Tibial nerve (tissue), 4 donors: ENCODE data around the gene FBLN7. TPM values are rescaled to one million over a fixed set of nuclear protein-coding genes. Genes with fewer than 3 reads are reported as not detected.

Experiments
- DNase-seq, 2 donors: peaks; one replicate each; pipeline ENCODE4 v3.0.0-alpha.2; 2019; ENCODE audit warnings: low spot score in 2 of 2
- H3K27ac ChIP-seq, 4 donors: fragments of 200-600 bp; sonication (generic) in 3 of 4; one replicate each; pipeline ENCODE4 v1.5.1; 2017 to 2019; ENCODE audit warnings: mild to moderate bottlenecking in 1 of 4
- H3K27me3 ChIP-seq, 2 donors: fragments of 200-600 bp; sonication (generic) in 1 of 2; one replicate each; pipeline versions ENCODE4 v1.5.1 to v1.6.0; 2017 to 2019
- H3K36me3 ChIP-seq, 3 donors: fragments of 200-600 bp; sonication (generic); one replicate each; pipeline ENCODE4 v1.5.1; 2018 to 2019
- H3K4me1 ChIP-seq, 4 donors: fragments of 200-600 bp; sonication (generic) in 3 of 4; one replicate each; pipeline ENCODE4 v1.5.1; 2017 to 2019
- H3K4me3 ChIP-seq, 4 donors: fragments of 200-600 bp; sonication (generic) in 3 of 4; one replicate each; pipeline ENCODE4 v1.5.1; 2017 to 2019; ENCODE audit warnings: mild to moderate bottlenecking in 1 of 4, moderate library complexity in 1 of 4
- H3K9me3 ChIP-seq, 4 donors: fragments of 200-600 bp; sonication (generic) in 3 of 4; one replicate each; pipeline ENCODE4 v1.5.1; 2017 to 2019
- EP300 ChIP-seq, 2 donors: sonication (generic); formaldehyde crosslinking; IDR thresholded peaks; one replicate each; pipeline ENCODE4 v1.6.1; 2017; ENCODE audit warnings: antibody characterized with exemption in 2 of 2, mild to moderate bottlenecking in 1 of 2
- POLR2A ChIP-seq, 2 donors: fragments of 450-650 bp; IDR thresholded peaks; one replicate each; pipeline ENCODE4 v1.6.1; 2017; ENCODE audit warnings: antibody characterized with exemption in 2 of 2, mild to moderate bottlenecking in 2 of 2, moderate library complexity in 2 of 2
- WGBS, 2 donors: methylation state at CpG; one replicate each; pipeline ENCODE4 v1.1.5; 2018; 5-methylcytosine and 5-hydroxymethylcytosine counted together
- total RNA-seq, 4 donors: library from RNA; depleted of rRNA; stranded (reverse); fragments of >200 nt; gene quantifications; one replicate each; pipeline ENCODE4 v1.1.0, GENCODE V29; 2016
- TF ChIP-seq, protein P1 (sequence below), 5 experiments: fragments of 200-600 bp in 3 of 5; fragments of 450-650 bp in 2 of 5; sonication (generic) in 3 of 5; IDR thresholded peaks; one replicate each; pipeline ENCODE4 v1.5.1; 2016 to 2019; ENCODE audit warnings: antibody characterized with exemption in 5 of 5, mild to moderate bottlenecking in 3 of 5, moderate library complexity in 2 of 5

The FBLN7 gene
- total RNA-seq, 4 donors from 2014 or later = 0.60 to 3.9 (median 2.6) TPM

DNA sequence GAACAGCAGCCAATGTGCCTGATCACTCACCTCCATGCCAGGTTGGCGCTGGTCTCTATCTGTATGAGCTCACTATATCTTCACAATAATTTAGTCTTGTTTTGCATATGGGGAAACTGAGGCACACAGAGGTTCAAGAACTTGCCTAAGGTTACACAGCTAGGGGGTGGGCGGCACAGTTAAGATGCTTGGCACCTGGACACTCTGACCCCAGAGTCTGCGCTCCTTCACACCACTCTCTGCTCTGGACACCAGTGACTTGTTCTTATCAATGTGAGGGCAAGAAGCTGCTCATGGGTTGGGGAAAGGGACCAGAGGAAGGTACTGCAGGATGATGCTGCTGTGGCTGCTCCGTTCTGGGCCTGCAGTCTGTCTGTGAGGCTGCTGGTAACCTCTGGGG, 27.1 kb downstream of the FBLN7 start:
- TF ChIP-seq EP300 (IDR thresholded peaks at IDR 0.05) = no peak
- TF ChIP-seq POLR2A (IDR thresholded peaks at IDR 0.05) = no peak
- TF ChIP-seq, protein P1, sequence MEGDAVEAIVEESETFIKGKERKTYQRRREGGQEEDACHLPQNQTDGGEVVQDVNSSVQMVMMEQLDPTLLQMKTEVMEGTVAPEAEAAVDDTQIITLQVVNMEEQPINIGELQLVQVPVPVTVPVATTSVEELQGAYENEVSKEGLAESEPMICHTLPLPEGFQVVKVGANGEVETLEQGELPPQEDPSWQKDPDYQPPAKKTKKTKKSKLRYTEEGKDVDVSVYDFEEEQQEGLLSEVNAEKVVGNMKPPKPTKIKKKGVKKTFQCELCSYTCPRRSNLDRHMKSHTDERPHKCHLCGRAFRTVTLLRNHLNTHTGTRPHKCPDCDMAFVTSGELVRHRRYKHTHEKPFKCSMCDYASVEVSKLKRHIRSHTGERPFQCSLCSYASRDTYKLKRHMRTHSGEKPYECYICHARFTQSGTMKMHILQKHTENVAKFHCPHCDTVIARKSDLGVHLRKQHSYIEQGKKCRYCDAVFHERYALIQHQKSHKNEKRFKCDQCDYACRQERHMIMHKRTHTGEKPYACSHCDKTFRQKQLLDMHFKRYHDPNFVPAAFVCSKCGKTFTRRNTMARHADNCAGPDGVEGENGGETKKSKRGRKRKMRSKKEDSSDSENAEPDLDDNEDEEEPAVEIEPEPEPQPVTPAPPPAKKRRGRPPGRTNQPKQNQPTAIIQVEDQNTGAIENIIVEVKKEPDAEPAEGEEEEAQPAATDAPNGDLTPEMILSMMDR (IDR thresholded peaks at IDR 0.05) = no peak
- 93 to 99% methylated on average over 4 of the region's 4 CpGs for WGBS, 2 donors
- no peaks in the 10 kb centered on the region for H3K27me3 ChIP-seq
- no peaks in the 10 kb centered on the region for H3K9me3 ChIP-seq
- no peak for DNase-seq
- no peaks in the 10 kb centered on the region for H3K4me1 ChIP-seq
- H3K36me3 ChIP-seq = no peaks in the 10 kb centered on the region
- H3K4me3 ChIP-seq = no peak overlapping the region
- H3K27ac ChIP-seq = no peak overlapping the region

DNA sequence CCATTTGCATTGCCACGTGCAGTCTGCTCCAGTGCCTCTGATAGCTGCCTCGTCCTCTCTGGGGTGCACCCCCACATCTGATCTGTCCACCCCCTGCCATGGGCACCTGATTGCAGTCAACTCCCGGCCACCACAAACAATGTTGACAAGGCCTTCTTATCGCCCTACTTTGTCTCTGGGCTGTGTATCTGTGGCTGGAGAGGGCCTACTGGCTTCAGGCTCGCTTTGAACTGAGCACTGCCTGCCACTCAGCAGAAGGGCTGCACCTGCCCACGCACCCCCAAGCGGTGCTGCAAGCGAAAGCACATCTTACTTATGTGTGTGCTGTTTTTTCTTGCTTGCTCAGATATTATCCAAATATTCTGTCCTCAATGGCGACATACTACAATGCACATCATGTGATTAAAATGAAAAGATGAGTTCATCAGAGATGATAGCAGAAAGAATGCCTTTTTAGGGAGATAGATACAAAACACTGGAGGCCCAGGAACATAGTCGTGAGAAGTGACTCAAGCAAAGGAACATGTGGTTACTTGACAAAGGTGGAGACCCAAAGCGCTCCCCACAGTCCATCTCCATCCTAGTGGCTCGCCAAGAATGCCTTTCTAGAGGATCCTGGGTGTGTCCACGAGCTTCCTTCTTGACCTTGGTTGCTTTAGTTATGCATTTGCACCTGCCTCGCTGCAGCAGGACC, 28.8 kb downstream of the FBLN7 start:
- H3K4me3 ChIP-seq = no peak overlapping the region
- DNase-seq = no peak
- WGBS, 2 donors = 86 to 89% methylated on average over 14 of the region's 14 CpGs
- no peaks in the 10 kb centered on the region for H3K36me3 ChIP-seq
- H3K27ac ChIP-seq = no peak overlapping the region
- no peaks in the 10 kb centered on the region for H3K9me3 ChIP-seq
- H3K4me1 ChIP-seq = no peaks in the 10 kb centered on the region
- H3K27me3 ChIP-seq = no peaks in the 10 kb centered on the region
- TF ChIP-seq POLR2A (IDR thresholded peaks at IDR 0.05) (no peak), EP300 (IDR thresholded peaks at IDR 0.05) (no peak)
- TF ChIP-seq, protein P1 (IDR thresholded peaks at IDR 0.05) = no peak

DNA sequence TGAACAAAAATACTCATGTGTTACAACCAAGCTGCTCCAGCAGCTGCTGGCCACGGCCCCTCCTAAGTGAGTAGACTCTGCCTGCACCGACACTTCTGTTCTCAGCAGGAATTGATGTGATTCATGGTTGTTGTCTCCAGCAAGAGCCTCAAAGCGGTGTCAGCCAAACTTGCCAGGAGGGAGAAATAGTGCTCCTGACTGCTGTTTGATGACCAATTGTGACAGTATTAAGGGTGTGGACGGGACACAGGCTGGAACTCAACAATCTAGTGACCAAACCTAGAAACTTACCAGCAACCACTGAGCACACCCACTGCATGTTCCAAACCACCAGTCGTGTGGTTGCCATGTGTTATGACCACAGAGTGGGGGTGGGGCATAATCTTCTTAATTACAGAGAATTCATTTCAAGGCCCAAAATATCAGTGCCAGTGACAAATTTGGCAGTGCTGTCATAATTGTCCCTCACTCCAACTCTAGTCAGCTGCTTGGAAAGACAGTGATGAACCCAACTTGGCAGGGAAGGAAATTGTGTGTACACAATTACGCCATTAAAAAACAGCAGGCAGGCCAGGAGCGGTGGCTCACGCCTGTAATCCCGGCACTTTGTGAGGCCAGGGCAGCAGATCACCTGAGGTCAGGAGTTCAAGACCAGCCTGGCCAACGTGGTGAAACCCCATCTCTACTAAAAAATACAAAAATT, 30.4 kb downstream of the FBLN7 start:
- TF ChIP-seq POLR2A (IDR thresholded peaks at IDR 0.05) (no peak), EP300 (IDR thresholded peaks at IDR 0.05) (no peak)
- TF ChIP-seq, protein P1 (IDR thresholded peaks at IDR 0.05) = no peak
- H3K27ac ChIP-seq = no peak overlapping the region
- no peaks in the 10 kb centered on the region for H3K4me1 ChIP-seq
- no peaks in the 10 kb centered on the region for H3K27me3 ChIP-seq
- 91% methylated on average over 10 of the region's 10 CpGs for WGBS, 2 donors
- H3K36me3 ChIP-seq = no peaks in the 10 kb centered on the region
- no peaks in the 10 kb centered on the region for H3K9me3 ChIP-seq
- no peak for DNase-seq
- H3K4me3 ChIP-seq = no peak overlapping the region

DNA sequence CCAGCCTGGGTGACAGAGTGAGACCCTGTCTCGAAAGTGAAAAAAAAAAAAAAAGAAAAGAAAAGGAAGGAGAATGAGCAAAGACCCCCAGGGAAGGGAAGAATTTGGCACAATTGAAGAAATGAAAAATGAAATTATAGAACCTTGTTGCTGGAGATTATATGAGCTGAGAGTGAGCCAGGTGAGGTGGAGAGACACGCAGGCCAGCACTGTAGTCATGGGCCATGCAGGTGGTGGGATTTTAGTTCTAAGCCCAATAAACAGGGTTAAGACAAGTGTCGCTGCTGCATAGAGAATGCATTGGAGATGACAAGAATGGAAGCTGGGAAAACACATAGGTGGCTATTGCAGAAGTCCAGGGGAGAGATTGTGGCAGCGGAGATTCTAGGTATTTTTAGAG, 32.3 kb downstream of the FBLN7 start:
- WGBS, 2 donors = 94 to 97% methylated on average over 4 of the region's 4 CpGs
- no peak for DNase-seq
- H3K4me1 ChIP-seq = no peaks in the 10 kb centered on the region
- H3K27ac ChIP-seq = no peak overlapping the region
- no peak overlapping the region for H3K4me3 ChIP-seq
- TF ChIP-seq, protein P1 (IDR thresholded peaks at IDR 0.05) = no peak
- no peak for TF ChIP-seq EP300 (IDR thresholded peaks at IDR 0.05)
- TF ChIP-seq POLR2A (IDR thresholded peaks at IDR 0.05) = no peak
- H3K36me3 ChIP-seq = no peaks in the 10 kb centered on the region
- no peaks in the 10 kb centered on the region for H3K27me3 ChIP-seq
- no peaks in the 10 kb centered on the region for H3K9me3 ChIP-seq

DNA sequence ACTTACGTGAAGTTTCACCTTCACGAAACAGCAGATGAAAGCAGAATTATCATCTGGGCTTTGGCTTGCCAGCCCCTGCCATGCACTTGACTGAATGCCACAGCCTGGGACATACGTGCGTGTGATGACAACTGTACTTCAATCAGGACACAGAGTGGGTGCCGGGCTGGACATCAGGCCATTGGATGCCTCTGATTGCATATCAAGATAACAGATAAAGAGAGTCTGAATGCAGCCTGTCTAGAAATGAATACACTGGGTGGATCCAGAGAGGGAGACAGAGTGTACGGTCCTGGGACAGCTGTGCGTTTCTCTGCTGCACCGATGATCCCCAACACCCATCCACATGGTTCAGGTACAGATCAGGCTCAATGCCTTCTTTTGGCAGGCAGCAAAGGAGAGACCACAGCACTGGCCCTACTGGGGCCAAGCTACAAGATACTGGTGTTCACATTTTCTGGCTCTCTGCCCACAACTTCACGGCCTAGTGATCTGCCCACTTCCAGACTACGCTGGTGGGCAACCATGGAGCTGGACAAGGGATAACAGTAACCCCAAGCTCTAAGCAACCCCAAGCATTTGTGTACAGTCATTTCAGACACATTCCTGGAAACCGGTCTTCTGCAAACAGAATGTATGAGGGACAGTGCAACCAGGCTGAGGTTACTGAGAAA, 35.6 kb downstream of the FBLN7 start:
- H3K27me3 ChIP-seq = no peaks in the 10 kb centered on the region
- no peak overlapping the region for H3K4me3 ChIP-seq

More for the DNA sequence above, 35.6 kb downstream of the FBLN7 start:
- 82 to 86% methylated on average over 11 of the region's 11 CpGs for WGBS, 2 donors
- Histone ChIP-seq H3K36me3 (no peaks in the 10 kb centered on the region), H3K27ac (no peak overlapping the region), H3K9me3 (no peaks in the 10 kb centered on the region), H3K4me1 (no peaks in the 10 kb centered on the region)
- TF ChIP-seq POLR2A (IDR thresholded peaks at IDR 0.05) = no peak
- TF ChIP-seq EP300 (IDR thresholded peaks at IDR 0.05) = no peak
- TF ChIP-seq, protein P1 (IDR thresholded peaks at IDR 0.05) = no peak
- no peak for DNase-seq
